Small intestine (tissue), 7 donors: ENCODE measurements around the gene DISP2. TPM values are rescaled to one million over a fixed set of nuclear protein-coding genes. Genes with fewer than 3 reads are reported as not detected.
A peak's percentile ranks its signal among the peaks of the same experiment; 100 is the strongest.

Experiments used
- DNase-seq, 2 donors: peaks; one replicate each; pipeline versions ENCODE4 v3.0.0 to v3.0.0-alpha.2; 2013
- FAIRE-seq: peaks from 2 replicates; lab custom pipeline; 2012; peaks lifted over from hg19 to GRCh38; lab: Jason Lieb, UNC
- H3K27ac ChIP-seq, 3 donors: one replicate each; pipeline ENCODE4 v1.5.1; 2013; ENCODE audit warnings: low read length in 2 of 3, mild to moderate bottlenecking in 2 of 3, control low read depth in 1 of 3, inconsistent platforms in 1 of 3, low read depth in 1 of 3, moderate library complexity in 1 of 3
- H3K27me3 ChIP-seq, 3 donors: one replicate each; pipeline ENCODE4 v1.6.1; 2013; ENCODE audit warnings: low read length in 3 of 3, inconsistent platforms in 1 of 3; ENCODE audit not compliant: control insufficient read depth in 3 of 3, insufficient read depth in 3 of 3
- H3K36me3 ChIP-seq, 3 donors: one replicate each; pipeline ENCODE4 v1.6.1; 2013; ENCODE audit warnings: low read length in 3 of 3, inconsistent platforms in 1 of 3, low read depth in 1 of 3, mild to moderate bottlenecking in 1 of 3, moderate library complexity in 1 of 3; ENCODE audit not compliant: control insufficient read depth in 3 of 3, insufficient read depth in 2 of 3
- H3K4me1 ChIP-seq, 3 donors: one replicate each; pipeline ENCODE4 v1.6.1; 2013; ENCODE audit warnings: low read length in 2 of 3, inconsistent platforms in 1 of 3, low read depth in 1 of 3, mild to moderate bottlenecking in 1 of 3, moderate library complexity in 1 of 3; ENCODE audit not compliant: control insufficient read depth in 3 of 3, insufficient read depth in 2 of 3
- H3K4me3 ChIP-seq, 3 donors: one replicate each; pipeline ENCODE4 v1.5.1; 2013; ENCODE audit warnings: low read length in 3 of 3, control low read depth in 1 of 3, inconsistent platforms in 1 of 3, low read depth in 1 of 3, mild to moderate bottlenecking in 1 of 3, moderate library complexity in 1 of 3
- H3K9me3 ChIP-seq, 2 donors: one replicate each; pipeline ENCODE4 v1.6.1; 2013; ENCODE audit warnings: low read depth in 1 of 2, low read length in 1 of 2; ENCODE audit not compliant: control insufficient read depth in 2 of 2, insufficient read depth in 1 of 2
- WGBS, 3 donors: extraction: QIAGEN DNeasy Blood & Tissue Kit; methylation state at CpG; one replicate each; pipeline ENCODE4 v1.1.7; 2013; 5-methylcytosine and 5-hydroxymethylcytosine counted together
- polyA plus RNA-seq, 4 donors: library from polyadenylated mRNA; stranded (reverse) in 3 of 4; unstranded in 1 of 4; fragments of 200-250 nt in 3 of 4; fragments of 120-200 nt in 1 of 4; gene quantifications; one replicate each; pipeline versions ENCODE4 v1.2.1 to v1.2.3, GENCODE V29; 2013
- donor health status: healthy with polysubstance abuse.
- donor health status: control.
- donor health status: control.
- donor health status: Bipolar disorder and iron deficiency.
- donor health status: healthy.

The DISP2 gene
- polyA plus RNA-seq, 4 donors = 2.2 to 12.2 (median 5.1) TPM

DNA sequence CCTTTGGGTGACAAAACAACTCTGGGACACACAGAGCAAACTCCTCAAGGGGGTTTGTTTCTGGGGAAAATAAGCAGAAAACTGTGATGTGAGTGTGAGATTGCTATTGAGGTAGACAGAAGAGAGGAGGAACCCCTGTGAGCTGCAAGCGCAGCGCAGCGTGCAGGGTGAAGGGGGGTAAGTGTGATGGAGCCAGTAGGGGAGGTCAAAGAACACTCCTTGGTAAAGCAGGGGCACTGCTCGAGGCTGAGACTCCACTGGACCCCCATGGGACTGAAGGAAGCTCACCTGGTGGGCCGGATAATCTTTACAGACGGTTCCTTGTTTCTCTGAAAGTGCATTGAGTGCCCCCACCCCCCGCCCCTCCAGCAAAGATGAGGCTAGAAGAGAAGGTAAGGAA is 27.0 kb upstream of the DISP2 start:
- DNase-seq = no peak
- H3K27ac ChIP-seq = peak overlapping the region in 1 of 3 donors; percentile 32

DNA sequence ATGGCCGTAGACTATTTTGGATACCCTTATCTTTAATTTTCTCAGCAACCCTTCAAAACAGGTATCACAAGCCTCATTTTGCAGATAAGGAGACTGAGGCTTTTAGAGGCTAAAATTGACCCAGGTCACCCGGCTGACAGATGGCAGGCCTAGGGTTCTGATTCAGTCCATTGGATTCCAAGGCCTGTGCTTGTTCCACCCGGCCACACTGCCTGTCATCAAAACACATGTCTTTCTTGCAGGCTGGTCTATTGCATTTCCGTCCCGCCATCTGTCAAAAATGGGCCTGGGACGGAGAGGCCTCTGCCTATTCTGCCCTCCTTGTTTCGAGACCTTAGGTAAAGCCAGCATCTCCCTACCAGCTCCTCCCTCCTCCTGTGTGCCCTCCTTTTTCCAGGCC is 26.4 kb upstream of the DISP2 start:
- H3K27ac ChIP-seq = no peak overlapping the region
- H3K36me3 ChIP-seq = peaks cover 0 to 11% (median 0%) of the 10 kb centered on the region in 3 donors
- H3K4me3 ChIP-seq = no peak overlapping the region
- FAIRE-seq = no peak
- no peak for DNase-seq
- no peaks in the 10 kb centered on the region for H3K27me3 ChIP-seq
- peaks cover 0 to 38% (median 5%) of the 10 kb centered on the region in 3 donors for H3K4me1 ChIP-seq
- WGBS, 3 donors = 92 to 96% (median 93%) methylated on average over 7 of the region's 7 CpGs
- no peaks in the 10 kb centered on the region for H3K9me3 ChIP-seq

More for the DNA sequence above, 27.0 kb upstream of the DISP2 start:
- H3K9me3 ChIP-seq = no peaks in the 10 kb centered on the region
- peaks cover 0 to 32% (median 5%) of the 10 kb centered on the region in 3 donors for H3K4me1 ChIP-seq
- WGBS, 3 donors = 87 to 92% (median 91%) methylated on average over 7 of the region's 7 CpGs
- peaks cover 0 to 11% (median 0%) of the 10 kb centered on the region in 3 donors for H3K36me3 ChIP-seq
- no peak for FAIRE-seq
- no peaks in the 10 kb centered on the region for H3K27me3 ChIP-seq
- no peak overlapping the region for H3K4me3 ChIP-seq

DNA sequence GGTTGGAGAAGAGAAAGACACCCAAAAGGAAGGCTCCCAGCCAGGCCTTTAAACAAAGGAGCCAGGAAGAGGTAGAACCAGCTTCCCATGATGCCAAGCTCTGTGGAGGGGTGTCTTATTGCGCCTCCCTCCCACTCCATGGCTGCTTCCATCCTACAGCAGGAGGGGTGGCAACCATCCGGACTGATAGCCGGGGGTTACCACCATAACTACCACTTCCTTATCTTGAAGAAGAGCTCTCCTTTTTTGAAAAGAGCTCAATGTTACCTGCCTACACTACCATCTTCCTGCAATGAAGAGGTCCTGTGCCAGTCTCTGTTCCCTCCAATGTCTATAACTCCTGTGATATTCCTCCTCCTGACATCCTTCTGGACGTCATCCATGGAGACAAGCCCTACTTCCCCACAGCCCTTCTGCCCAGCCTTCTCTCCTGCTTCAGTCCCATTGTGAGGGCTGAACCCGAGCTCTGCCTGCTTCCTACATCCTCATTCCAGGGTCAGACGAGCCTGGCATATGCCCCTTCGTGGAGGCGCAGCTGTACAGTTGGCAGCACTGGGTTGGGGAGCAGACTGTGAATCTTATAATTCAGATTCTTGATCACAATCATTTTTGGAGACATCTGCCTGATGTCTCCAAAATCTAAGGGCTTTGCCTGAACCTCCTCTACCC is 25.8 kb upstream of the DISP2 start:
- no peak for FAIRE-seq
- Histone ChIP-seq H3K4me1 (peaks cover 0 to 43% (median 5%) of the 10 kb centered on the region in 3 donors), H3K9me3 (no peaks in the 10 kb centered on the region), H3K4me3 (no peak overlapping the region), H3K27me3 (no peaks in the 10 kb centered on the region), H3K27ac (no peak overlapping the region), H3K36me3 (peaks cover 0 to 11% (median 0%) of the 10 kb centered on the region in 3 donors)
- DNase-seq = no peak
- WGBS, 3 donors = 78 to 79% (median 79%) methylated on average over 8 of the region's 8 CpGs

DNA sequence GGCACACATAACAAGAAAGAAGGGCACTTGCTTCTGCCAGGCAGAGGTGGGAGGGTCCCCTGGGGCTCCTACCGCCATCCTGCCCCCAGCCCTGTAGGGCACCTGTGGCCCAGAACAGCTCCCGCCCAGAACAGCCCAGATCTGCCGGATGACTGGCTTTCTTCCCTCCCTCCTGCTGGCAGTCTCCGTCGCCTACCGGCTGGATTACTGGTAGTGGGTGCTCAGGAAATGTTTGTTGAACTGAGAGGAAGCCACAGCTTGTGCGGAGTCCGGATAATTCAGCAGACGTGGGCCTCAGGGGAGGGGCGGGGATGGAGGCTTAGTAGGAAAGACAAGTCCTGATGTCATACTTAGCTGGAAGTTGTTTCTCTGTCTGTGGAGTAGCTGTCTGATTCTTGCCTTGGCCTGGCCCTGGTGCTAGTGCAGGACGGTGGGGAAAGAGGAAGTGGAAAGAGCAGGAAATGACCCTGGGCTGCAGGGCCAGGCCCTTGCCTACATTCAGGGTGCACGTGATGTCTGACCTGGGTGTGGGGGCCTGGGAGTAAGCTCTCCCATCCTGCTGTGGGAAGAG is 24.0 kb upstream of the DISP2 start:
- peaks cover 0 to 11% (median 0%) of the 10 kb centered on the region in 3 donors for H3K36me3 ChIP-seq
- FAIRE-seq (no peak), DNase-seq (peak in 1 of 2 donors; percentile 50)
- H3K27me3 ChIP-seq = no peaks in the 10 kb centered on the region
- peaks cover 2 to 56% (median 5%) of the 10 kb centered on the region in 3 donors for H3K4me1 ChIP-seq
- H3K4me3 ChIP-seq = no peak overlapping the region
- peak overlapping the region; percentile 45 to 80 (median 51) for H3K27ac ChIP-seq
- 33 to 76% (median 60%) methylated on average over 9 to 12 of the region's 12 CpGs for WGBS, 3 donors
- H3K9me3 ChIP-seq = no peaks in the 10 kb centered on the region

DNA sequence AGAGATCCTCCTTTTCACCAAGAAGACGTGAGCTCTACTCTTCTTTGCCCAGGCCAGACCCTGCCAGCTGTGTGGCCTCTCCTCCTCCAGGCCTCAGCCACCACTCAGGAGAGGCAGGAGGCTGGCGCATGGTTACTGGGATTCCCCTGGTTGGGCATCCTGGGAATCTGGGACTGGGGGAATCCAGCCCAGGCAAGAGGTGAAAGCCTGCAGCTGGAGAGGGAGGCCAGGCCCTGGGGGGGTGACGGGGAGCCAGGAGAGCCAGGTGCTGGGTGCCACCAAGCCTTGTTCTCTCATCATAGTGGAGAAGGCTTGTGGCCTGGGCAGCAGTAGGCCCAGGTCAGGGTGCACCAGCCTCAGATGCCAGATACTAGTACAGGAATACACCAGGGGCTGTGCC is 23.5 kb upstream of the DISP2 start:
- Histone ChIP-seq H3K27ac (peak overlapping the region in 2 of 3 donors; percentile 45 to 80), H3K4me1 (peaks cover 3 to 60% (median 5%) of the 10 kb centered on the region in 3 donors), H3K27me3 (no peaks in the 10 kb centered on the region), H3K4me3 (no peak overlapping the region), H3K9me3 (no peaks in the 10 kb centered on the region), H3K36me3 (peaks cover 0 to 11% (median 0%) of the 10 kb centered on the region in 3 donors)
- 76 to 90% (median 83%) methylated on average over 3 of the region's 3 CpGs for WGBS, 3 donors
- no peak for DNase-seq
- no peak for FAIRE-seq

DNA sequence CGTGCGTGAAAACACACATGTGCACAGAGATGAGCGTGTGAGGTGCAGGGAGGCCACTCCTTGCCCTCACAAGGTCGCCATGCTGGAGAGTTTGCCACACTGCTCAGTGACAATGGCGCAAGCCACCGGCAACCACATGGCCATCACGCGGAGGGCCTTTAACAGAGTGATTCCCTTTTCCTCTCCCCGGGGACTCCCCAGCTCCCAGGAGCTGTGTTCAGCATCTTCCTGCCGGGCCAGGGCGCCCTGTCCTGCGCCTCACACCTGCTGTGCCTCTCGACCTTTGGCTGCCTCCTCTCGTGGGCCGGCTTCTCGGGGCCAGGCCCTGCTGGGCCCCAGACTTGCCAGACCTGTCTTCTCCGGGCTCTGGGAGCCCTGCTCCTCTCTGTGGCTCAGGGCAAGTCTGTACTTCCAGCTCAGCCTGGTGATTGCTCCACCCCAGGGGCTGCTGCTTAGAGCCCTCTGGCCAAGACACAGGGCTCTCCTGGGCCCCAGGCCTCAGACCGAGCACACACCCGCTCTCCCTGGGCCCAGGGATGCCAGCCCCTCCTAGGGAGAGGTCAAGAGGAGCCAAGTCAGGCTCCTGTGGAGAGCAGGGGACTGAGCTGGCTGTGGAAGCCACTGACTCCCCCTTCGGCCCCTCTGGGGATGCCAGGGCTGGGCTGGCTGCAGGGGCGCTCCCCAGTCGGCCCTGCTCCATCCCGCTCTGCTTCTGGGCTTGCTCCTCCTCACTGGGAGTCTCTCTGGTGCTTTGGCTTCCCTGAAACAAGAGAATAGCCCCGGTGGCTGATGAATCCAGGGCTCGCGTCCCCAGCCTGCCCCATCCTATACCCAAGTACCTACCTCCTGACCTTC is 22.9 kb upstream of the DISP2 start:
- DNase-seq = peak; percentile 44 to 80
- WGBS, 3 donors = 64 to 74% (median 65%) methylated on average over 25 to 26 of the region's 26 CpGs
- FAIRE-seq = no peak
- Histone ChIP-seq H3K9me3 (no peaks in the 10 kb centered on the region), H3K4me1 (peaks cover 5 to 64% (median 9%) of the 10 kb centered on the region in 3 donors), H3K27me3 (no peaks in the 10 kb centered on the region), H3K4me3 (no peak overlapping the region), H3K36me3 (peaks cover 0 to 11% (median 0%) of the 10 kb centered on the region in 3 donors), H3K27ac (peak overlapping the region in 2 of 3 donors; percentile 45 to 80)

DNA sequence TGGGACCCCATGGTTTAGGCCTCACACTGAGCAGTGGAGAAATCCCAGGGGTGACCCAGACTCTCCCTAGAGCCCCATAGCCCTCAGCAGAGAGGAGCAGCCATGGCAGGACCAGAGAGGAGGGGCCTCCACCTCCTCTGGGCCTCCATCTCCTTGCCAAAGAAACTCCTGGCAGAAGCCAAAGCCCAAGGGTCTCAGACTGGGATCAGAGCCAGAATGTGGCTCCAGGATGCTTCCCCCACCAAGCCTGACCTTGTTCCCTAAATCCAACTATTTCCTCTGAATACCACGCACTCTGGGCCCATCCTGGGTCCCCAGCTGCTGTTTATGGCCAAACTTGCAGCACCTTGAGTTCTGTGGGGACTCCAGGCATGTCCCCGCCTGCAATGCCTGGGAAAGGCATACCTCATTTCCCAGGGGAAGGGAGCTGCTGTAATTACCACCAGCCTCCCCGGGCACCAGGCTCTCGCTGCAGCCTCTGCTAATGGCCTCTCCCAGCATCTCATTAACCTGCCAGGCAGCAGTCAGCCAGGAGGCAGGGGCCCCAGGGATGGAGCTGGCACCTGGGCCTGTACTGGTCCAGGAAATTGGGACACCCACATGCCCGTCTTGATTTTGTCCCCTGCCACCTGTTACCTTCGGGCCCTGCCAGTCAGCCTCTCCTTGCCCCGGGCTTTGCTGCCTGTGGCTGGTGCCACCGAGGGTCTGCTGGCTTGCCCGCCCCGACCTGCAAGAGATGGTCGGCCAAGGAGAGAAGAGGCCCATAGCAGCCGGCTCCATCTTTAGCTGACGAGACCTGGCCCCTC is 21.9 kb upstream of the DISP2 start:
- H3K4me3 ChIP-seq = no peak overlapping the region
- no peak for DNase-seq
- H3K36me3 ChIP-seq = peaks cover 0 to 11% (median 0%) of the 10 kb centered on the region in 3 donors
- peaks cover 5 to 73% (median 11%) of the 10 kb centered on the region in 3 donors for H3K4me1 ChIP-seq
- H3K27ac ChIP-seq = no peak overlapping the region
- FAIRE-seq = no peak
- H3K9me3 ChIP-seq = no peaks in the 10 kb centered on the region
- no peaks in the 10 kb centered on the region for H3K27me3 ChIP-seq
- WGBS, 3 donors = 80 to 84% (median 82%) methylated on average over 11 to 13 of the region's 13 CpGs
